Head of caudate nucleus (tissue), 42 donors: Measurements from ENCODE around the gene SLC22A5.

Source experiments
- DNase-seq, 42 donors: peaks; one replicate each; pipeline versions ENCODE4 v3.0.0 to v3.0.0-alpha.2; 2020 to 2021; ENCODE audit warnings: mixed read lengths in 7 of 42
- intact Hi-C: fragments of 100-400 bp; cut with DNase I; formaldehyde crosslinking; loops from one replicate; pipeline ENCODE4 v1.15.0; 2022

Gene SLC22A5

GRCh38 chr5:132363431-132364112 lies 5.9 kb upstream of the SLC22A5 start:
- DNase-seq, result peak in 16 of 42 donors; percentile 22 to 77 (median 46)
- intact Hi-C loops, result no loop called here

- DNase-seq, result peak in 4 of 42 donors; percentile 22 to 66 (median 54)
- intact Hi-C loops, result no loop called here
These were observed 5.2 kb upstream of the SLC22A5 start for GRCh38 chr5:132364319-132364718.

GRCh38 chr5:132365213-132365612 lies 4.3 kb upstream of the SLC22A5 start:
- intact Hi-C loops, result no loop called here
- DNase-seq, result no peak

- intact Hi-C loops, result no loop called here
- no peak for DNase-seq
These were observed 1.3 kb upstream of the SLC22A5 start for GRCh38 chr5:132368186-132368585.

GRCh38 chr5:132369007-132369473 lies 470 bp upstream of the SLC22A5 start:
- intact Hi-C loops, result no loop called here
- no peak for DNase-seq

- no peak for DNase-seq
- intact Hi-C loops, result no loop called here
These were observed 866 bp downstream of the SLC22A5 start for GRCh38 chr5:132370181-132370970.

GRCh38 chr5:132370971-132371602 lies 1.6 kb downstream of the SLC22A5 start:
- DNase-seq, result no peak
- intact Hi-C loops, result no loop called here

GRCh38 chr5:132371603-132371994 lies 2.1 kb downstream of the SLC22A5 start:
- DNase-seq, result no peak
- intact Hi-C loops, result no loop called here

- intact Hi-C loops, result no loop called here
These were observed 2.6 kb downstream of the SLC22A5 start for GRCh38 chr5:132372127-132372526.

GRCh38 chr5:132372542-132372941 lies 3.0 kb downstream of the SLC22A5 start:
- no peak for DNase-seq
- intact Hi-C loops, result no loop called here

More at GRCh38 chr5:132372127-132372526, 2.6 kb downstream of the SLC22A5 start:
- DNase-seq, result no peak

- DNase-seq, result no peak
- intact Hi-C loops, result no loop called here
These were observed 6.4 kb downstream of the SLC22A5 start for GRCh38 chr5:132375957-132376356.

GRCh38 chr5:132376694-132377641 lies 7.5 kb downstream of the SLC22A5 start:
- intact Hi-C loops, result no loop called here
- peak in 40 of 42 donors; percentile 27 to 80 (median 59) for DNase-seq

GRCh38 chr5:132377738-132378137 lies 8.2 kb downstream of the SLC22A5 start:
- intact Hi-C loops, result no loop called here
- peak in 1 of 42 donors; percentile 39 for DNase-seq

- DNase-seq, result peak in 1 of 42 donors; percentile 37
- intact Hi-C loops, result no loop called here
These were observed 9.1 kb downstream of the SLC22A5 start for GRCh38 chr5:132378580-132378979.

- no peak for DNase-seq
- intact Hi-C loops, result no loop called here
These were observed 10.5 kb downstream of the SLC22A5 start for GRCh38 chr5:132380047-132380446.

- no peak for DNase-seq
- intact Hi-C loops, result no loop called here
These were observed 11.2 kb downstream of the SLC22A5 start for GRCh38 chr5:132380741-132381140.

GRCh38 chr5:132381614-132382013 lies 12.1 kb downstream of the SLC22A5 start:
- intact Hi-C loops, result no loop called here

GRCh38 chr5:132383261-132383660 lies 13.8 kb downstream of the SLC22A5 start:
- intact Hi-C loops, result no loop called here
- no peak for DNase-seq

More at GRCh38 chr5:132381614-132382013, 12.1 kb downstream of the SLC22A5 start:
- DNase-seq, result no peak

- intact Hi-C loops, result no loop called here
- peak in 1 of 42 donors; percentile 21 for DNase-seq
These were observed 14.5 kb downstream of the SLC22A5 start for GRCh38 chr5:132383984-132384383.
